Endothelial cell of umbilical vein (primary cell): ENCODE measurements around the gene FHIT. TPM values are rescaled to one million over a fixed set of nuclear protein-coding genes. Genes with fewer than 3 reads are reported as not detected.

Experiments
- BruUV-seq: library from RNA; stranded (reverse); fragments of 400-500 nt; replicated peaks from 2 replicates; lab custom pipeline; 2021; lab: Mats Ljungman, UMichigan
- CTCF ChIA-PET: fragments of 300-600, 350-600 bp; sonication (Branson Sonifier 250); formaldehyde crosslinking; loops from one replicate; lab custom pipeline; 2021; ENCODE audit warnings: antibody characterized with exemption, inconsistent platforms; lab: Charles Lee
- POLR2A ChIA-PET: fragments of 300-600, 350-600 bp; sonication (Branson Sonifier 250); formaldehyde crosslinking; loops from one replicate; lab custom pipeline; 2021; ENCODE audit warnings: antibody characterized with exemption, inconsistent platforms; lab: Charles Lee
- DNase-seq: peaks from one replicate; pipeline ENCODE4 v3.0.0-alpha.2; 2011; ENCODE audit warnings: low read depth, low spot score
- FAIRE-seq: peaks from 2 replicates; lab custom pipeline; 2011; peaks lifted over from hg19 to GRCh38; lab: Jason Lieb, UNC
- H2AFZ ChIP-seq: 2 replicates; pipeline ENCODE4 v1.6.0; 2012; ENCODE audit warnings: low read depth, low read length, control low read depth, inconsistent platforms
- H3K27ac ChIP-seq: 2 replicates; pipeline ENCODE4 v1.5.1; 2011; ENCODE audit warnings: low read depth, mild to moderate bottlenecking, control low read depth, low read length, moderate library complexity; ENCODE audit not compliant: insufficient read depth
- H3K27me3 ChIP-seq, 2 experiments: 2 replicates each; pipeline versions ENCODE4 v1.6.0 to v1.6.1; 2011; ENCODE audit warnings: low read length in 2 of 2, mixed read lengths in 1 of 2; ENCODE audit not compliant: control insufficient read depth in 2 of 2, insufficient read depth in 2 of 2
- H3K36me3 ChIP-seq, 2 experiments: 2 replicates in 1 of 2; 3 replicates in 1 of 2; pipeline ENCODE4 v1.5.1; 2011; ENCODE audit warnings: low read length in 2 of 2, mild to moderate bottlenecking in 1 of 2, moderate library complexity in 1 of 2; ENCODE audit not compliant: control insufficient read depth in 2 of 2, insufficient read depth in 2 of 2; ENCODE audit errors: extremely low read depth in 1 of 2
- H3K4me1 ChIP-seq: 3 replicates; pipeline ENCODE4 v1.5.1; 2011; ENCODE audit warnings: mild to moderate bottlenecking, low read length; ENCODE audit not compliant: control insufficient read depth, insufficient read depth; ENCODE audit errors: extremely low read depth
- H3K4me2 ChIP-seq: 2 replicates; pipeline ENCODE4 v1.6.1; 2011; ENCODE audit warnings: low read length, control low read depth, mixed read lengths; ENCODE audit not compliant: insufficient read depth
- H3K4me3 ChIP-seq, 3 experiments: fragments of 200-600 bp in 1 of 3; sonication (generic), shearing (Covaris generic) in 1 of 3; replicated peaks in 1 of 3; 2 replicates each; pipeline ENCODE4 v1.5.1; 2011 to 2016; ENCODE audit warnings: control low read depth in 3 of 3, low read length in 3 of 3, mild to moderate bottlenecking in 2 of 3, inconsistent platforms in 1 of 3, low read depth in 1 of 3, moderate library complexity in 1 of 3; ENCODE audit not compliant: insufficient read depth in 1 of 3
- H3K79me2 ChIP-seq: 2 replicates; pipeline ENCODE4 v1.6.0; 2012; ENCODE audit warnings: low read length, inconsistent platforms; ENCODE audit not compliant: control insufficient read depth, insufficient read depth
- H3K9ac ChIP-seq: replicated peaks from 2 replicates; pipeline ENCODE3; 2011; ENCODE audit warnings: low read length, control low read depth; ENCODE audit not compliant: insufficient read depth; ENCODE audit errors: extremely low read depth
- H3K9me1 ChIP-seq: replicated peaks from 3 replicates; pipeline ENCODE4 v1.6.0; 2011; ENCODE audit warnings: mild to moderate bottlenecking, low read length; ENCODE audit not compliant: control insufficient read depth, insufficient read depth; ENCODE audit errors: extremely low read depth
- H3K9me3 ChIP-seq: replicated peaks from 2 replicates; pipeline ENCODE4 v1.5.1; 2012; ENCODE audit warnings: low read length, inconsistent platforms; ENCODE audit not compliant: control insufficient read depth, insufficient read depth
- H4K20me1 ChIP-seq: replicated peaks from 2 replicates; pipeline ENCODE3; 2011; ENCODE audit warnings: mild to moderate bottlenecking, low read length; ENCODE audit not compliant: control insufficient read depth, insufficient read depth; ENCODE audit errors: extremely low read depth
- CTCF ChIP-seq, 2 donors: IDR thresholded peaks; 1 replicate in 1 of 2; 2 replicates in 1 of 2; pipeline ENCODE4 v1.5.1; 2011; ENCODE audit warnings: low read length in 2 of 2, mild to moderate bottlenecking in 2 of 2, moderate library complexity in 2 of 2, control low read depth in 1 of 2, inconsistent platforms in 1 of 2, low read depth in 1 of 2; ENCODE audit not compliant: insufficient read depth in 1 of 2; ENCODE audit errors: extremely low read depth in 1 of 2
- EZH2 ChIP-seq: IDR thresholded peaks from 2 replicates; pipeline ENCODE4 v1.6.1; 2012; ENCODE audit warnings: borderline replicate concordance, low read depth, mild to moderate bottlenecking, moderate library complexity, low read length, inconsistent platforms; ENCODE audit not compliant: severe bottlenecking
- FOS ChIP-seq: IDR thresholded peaks from 2 replicates; pipeline ENCODE4 v1.6.1; 2011; ENCODE audit warnings: mild to moderate bottlenecking, low read length, moderate library complexity, borderline replicate concordance; ENCODE audit not compliant: insufficient read depth
- GATA2 ChIP-seq: IDR thresholded peaks from 2 replicates; pipeline ENCODE4 v1.7.0; 2011; ENCODE audit warnings: low read depth, mild to moderate bottlenecking, moderate library complexity, mixed read lengths, low read length; ENCODE audit not compliant: insufficient read length, insufficient read depth
- JUN ChIP-seq: IDR thresholded peaks from 2 replicates; pipeline ENCODE4 v1.6.1; 2011; ENCODE audit warnings: borderline replicate concordance, low read depth; ENCODE audit not compliant: insufficient read length, insufficient read depth
- MAX ChIP-seq: IDR thresholded peaks from 2 replicates; pipeline ENCODE4 v1.6.1; 2011; ENCODE audit not compliant: insufficient read depth, insufficient read length
- MYC ChIP-seq: IDR thresholded peaks from one replicate; pipeline ENCODE4 v1.6.1; 2011; ENCODE audit warnings: mild to moderate bottlenecking, low read depth, low read length
- POLR2A ChIP-seq: IDR thresholded peaks from 2 replicates; pipeline ENCODE4 v1.6.1; 2012; ENCODE audit warnings: low read depth, mild to moderate bottlenecking, control low read depth, low read length
- POLR2AphosphoS5 ChIP-seq: IDR thresholded peaks from 2 replicates; pipeline ENCODE4 v1.6.1; 2012; ENCODE audit warnings: low read depth, mild to moderate bottlenecking, control low read depth, low read length, moderate library complexity; ENCODE audit not compliant: insufficient read depth
- dilution Hi-C: fragments of 300-500 bp; cut with MboI; formaldehyde crosslinking; loops from one replicate; pipeline ENCODE4 v1.15.0; 2019; ENCODE audit warnings: low sequenced_read_pairs; ENCODE audit not compliant: extremely low pct_ligation_motif_present
- intact Hi-C: fragments of 100-400 bp; cut with micrococcal nuclease; formaldehyde crosslinking; loops from one replicate; pipeline ENCODE4 v1.10.0; 2022
- polyA plus RNA-seq, 4 experiments: library from polyadenylated mRNA; depleted of rRNA in 3 of 4; stranded (reverse) in 3 of 4; unstranded in 1 of 4; fragments of >200 nt; gene quantifications; 2 replicates each; pipeline versions ENCODE4 v1.2.1 to v1.2.3, GENCODE V29; 2011 to 2012; ENCODE audit warnings: missing spikeins in 1 of 4
- total RNA-seq: library from RNA; stranded (reverse); gene quantifications from 2 replicates; pipeline ENCODE4 v1.2.3, GENCODE V29; 2021

Gene FHIT
- total and polyA plus RNA-seq, 2 donors (not counting 3 experiments of a cell fraction or from before 2014, with no cell fraction given): 0.47 to 2.2 TPM

- Histone ChIP-seq H4K20me1 (no peaks in the 10 kb centered on the region), H2AFZ (no peak overlapping the region), H3K4me1 (no peaks in the 10 kb centered on the region), H3K9ac (no peak overlapping the region), H3K9me1 (no peaks in the 10 kb centered on the region), H3K9me3 (no peaks in the 10 kb centered on the region), H3K27ac (no peak overlapping the region), H3K36me3 (no peaks in the 10 kb centered on the region), H3K27me3 (no peaks in the 10 kb centered on the region), H3K4me2 (no peak overlapping the region), H3K79me2 (no peaks in the 10 kb centered on the region), H3K4me3 (no peak overlapping the region)
- CTCF ChIA-PET: no interaction called here
- dilution Hi-C loops: no loop called here
- TF ChIP-seq MAX: no peak
- TF ChIP-seq JUN: no peak
- TF ChIP-seq EZH2: no peak
- TF ChIP-seq MYC: no peak
- TF ChIP-seq GATA2: no peak
- no peak for TF ChIP-seq CTCF (IDR thresholded peaks at IDR 0.05; ENCODE audit: extremely low read depth in 1 of 2, insufficient read depth in 1 of 2, low read depth in 1 of 2, low read length in 2 of 2)
- no peak for TF ChIP-seq FOS
- no peak for TF ChIP-seq POLR2A
- TF ChIP-seq POLR2AphosphoS5: no peak
- no peak for FAIRE-seq
- POLR2A ChIA-PET: no interaction called here
- intact Hi-C loops: no loop called here
- no TSS peak for BruUV-seq
- DNase-seq: no peak
Measured at GRCh38 chr3:60028233-60028632, 1223.0 kb downstream of the FHIT start.
